Endothelial cell of umbilical vein (primary cell): Measurements from ENCODE around the gene SPATS2L. TPM values are rescaled to one million over a fixed set of nuclear protein-coding genes. Genes with fewer than 3 reads are reported as not detected.

Source experiments
- BruUV-seq: library from RNA; stranded (reverse); fragments of 400-500 nt; replicated peaks from 2 replicates; lab custom pipeline; 2021; lab: Mats Ljungman, UMichigan
- CTCF ChIA-PET: fragments of 300-600, 350-600 bp; sonication (Branson Sonifier 250); formaldehyde crosslinking; loops from one replicate; lab custom pipeline; 2021; ENCODE audit warnings: antibody characterized with exemption, inconsistent platforms; lab: Charles Lee
- POLR2A ChIA-PET: fragments of 300-600, 350-600 bp; sonication (Branson Sonifier 250); formaldehyde crosslinking; loops from one replicate; lab custom pipeline; 2021; ENCODE audit warnings: antibody characterized with exemption, inconsistent platforms; lab: Charles Lee
- DNase-seq: peaks from one replicate; pipeline ENCODE4 v3.0.0-alpha.2; 2011; ENCODE audit warnings: low read depth, low spot score
- FAIRE-seq: peaks from 2 replicates; lab custom pipeline; 2011; peaks lifted over from hg19 to GRCh38; lab: Jason Lieb, UNC
- H2AFZ ChIP-seq: 2 replicates; pipeline ENCODE4 v1.6.0; 2012; ENCODE audit warnings: low read depth, low read length, control low read depth, inconsistent platforms
- H3K27ac ChIP-seq: 2 replicates; pipeline ENCODE4 v1.5.1; 2011; ENCODE audit warnings: low read depth, mild to moderate bottlenecking, control low read depth, low read length, moderate library complexity; ENCODE audit not compliant: insufficient read depth
- H3K27me3 ChIP-seq, 2 experiments: 2 replicates each; pipeline versions ENCODE4 v1.6.0 to v1.6.1; 2011; ENCODE audit warnings: low read length in 2 of 2, mixed read lengths in 1 of 2; ENCODE audit not compliant: control insufficient read depth in 2 of 2, insufficient read depth in 2 of 2
- H3K36me3 ChIP-seq, 2 experiments: 2 replicates in 1 of 2; 3 replicates in 1 of 2; pipeline ENCODE4 v1.5.1; 2011; ENCODE audit warnings: low read length in 2 of 2, mild to moderate bottlenecking in 1 of 2, moderate library complexity in 1 of 2; ENCODE audit not compliant: control insufficient read depth in 2 of 2, insufficient read depth in 2 of 2; ENCODE audit errors: extremely low read depth in 1 of 2
- H3K4me1 ChIP-seq: 3 replicates; pipeline ENCODE4 v1.5.1; 2011; ENCODE audit warnings: mild to moderate bottlenecking, low read length; ENCODE audit not compliant: control insufficient read depth, insufficient read depth; ENCODE audit errors: extremely low read depth
- H3K4me2 ChIP-seq: 2 replicates; pipeline ENCODE4 v1.6.1; 2011; ENCODE audit warnings: low read length, control low read depth, mixed read lengths; ENCODE audit not compliant: insufficient read depth
- H3K4me3 ChIP-seq, 3 experiments: fragments of 200-600 bp in 1 of 3; sonication (generic), shearing (Covaris generic) in 1 of 3; replicated peaks in 1 of 3; 2 replicates each; pipeline ENCODE4 v1.5.1; 2011 to 2016; ENCODE audit warnings: control low read depth in 3 of 3, low read length in 3 of 3, mild to moderate bottlenecking in 2 of 3, inconsistent platforms in 1 of 3, low read depth in 1 of 3, moderate library complexity in 1 of 3; ENCODE audit not compliant: insufficient read depth in 1 of 3
- H3K79me2 ChIP-seq: 2 replicates; pipeline ENCODE4 v1.6.0; 2012; ENCODE audit warnings: low read length, inconsistent platforms; ENCODE audit not compliant: control insufficient read depth, insufficient read depth
- H3K9ac ChIP-seq: replicated peaks from 2 replicates; pipeline ENCODE3; 2011; ENCODE audit warnings: low read length, control low read depth; ENCODE audit not compliant: insufficient read depth; ENCODE audit errors: extremely low read depth
- H3K9me1 ChIP-seq: replicated peaks from 3 replicates; pipeline ENCODE4 v1.6.0; 2011; ENCODE audit warnings: mild to moderate bottlenecking, low read length; ENCODE audit not compliant: control insufficient read depth, insufficient read depth; ENCODE audit errors: extremely low read depth
- H3K9me3 ChIP-seq: replicated peaks from 2 replicates; pipeline ENCODE4 v1.5.1; 2012; ENCODE audit warnings: low read length, inconsistent platforms; ENCODE audit not compliant: control insufficient read depth, insufficient read depth
- H4K20me1 ChIP-seq: replicated peaks from 2 replicates; pipeline ENCODE3; 2011; ENCODE audit warnings: mild to moderate bottlenecking, low read length; ENCODE audit not compliant: control insufficient read depth, insufficient read depth; ENCODE audit errors: extremely low read depth
- EZH2 ChIP-seq: IDR thresholded peaks from 2 replicates; pipeline ENCODE4 v1.6.1; 2012; ENCODE audit warnings: borderline replicate concordance, low read depth, mild to moderate bottlenecking, moderate library complexity, low read length, inconsistent platforms; ENCODE audit not compliant: severe bottlenecking
- FOS ChIP-seq: IDR thresholded peaks from 2 replicates; pipeline ENCODE4 v1.6.1; 2011; ENCODE audit warnings: mild to moderate bottlenecking, low read length, moderate library complexity, borderline replicate concordance; ENCODE audit not compliant: insufficient read depth
- GATA2 ChIP-seq: IDR thresholded peaks from 2 replicates; pipeline ENCODE4 v1.7.0; 2011; ENCODE audit warnings: low read depth, mild to moderate bottlenecking, moderate library complexity, mixed read lengths, low read length; ENCODE audit not compliant: insufficient read length, insufficient read depth
- JUN ChIP-seq: IDR thresholded peaks from 2 replicates; pipeline ENCODE4 v1.6.1; 2011; ENCODE audit warnings: borderline replicate concordance, low read depth; ENCODE audit not compliant: insufficient read length, insufficient read depth
- MYC ChIP-seq: IDR thresholded peaks from one replicate; pipeline ENCODE4 v1.6.1; 2011; ENCODE audit warnings: mild to moderate bottlenecking, low read depth, low read length
- POLR2A ChIP-seq: IDR thresholded peaks from 2 replicates; pipeline ENCODE4 v1.6.1; 2012; ENCODE audit warnings: low read depth, mild to moderate bottlenecking, control low read depth, low read length
- POLR2AphosphoS5 ChIP-seq: IDR thresholded peaks from 2 replicates; pipeline ENCODE4 v1.6.1; 2012; ENCODE audit warnings: low read depth, mild to moderate bottlenecking, control low read depth, low read length, moderate library complexity; ENCODE audit not compliant: insufficient read depth
- dilution Hi-C: fragments of 300-500 bp; cut with MboI; formaldehyde crosslinking; loops from one replicate; pipeline ENCODE4 v1.15.0; 2019; ENCODE audit warnings: low sequenced_read_pairs; ENCODE audit not compliant: extremely low pct_ligation_motif_present
- intact Hi-C: fragments of 100-400 bp; cut with micrococcal nuclease; formaldehyde crosslinking; loops from one replicate; pipeline ENCODE4 v1.10.0; 2022
- polyA plus RNA-seq, 4 experiments: library from polyadenylated mRNA; depleted of rRNA in 3 of 4; stranded (reverse) in 3 of 4; unstranded in 1 of 4; fragments of >200 nt; gene quantifications; 2 replicates each; pipeline versions ENCODE4 v1.2.1 to v1.2.3, GENCODE V29; 2011 to 2012; ENCODE audit warnings: missing spikeins in 1 of 4
- total RNA-seq: library from RNA; stranded (reverse); gene quantifications from 2 replicates; pipeline ENCODE4 v1.2.3, GENCODE V29; 2021
- TF ChIP-seq, protein P1 (sequence below), 2 donors: IDR thresholded peaks; 1 replicate in 1 of 2; 2 replicates in 1 of 2; pipeline ENCODE4 v1.5.1; 2011; ENCODE audit warnings: low read length in 2 of 2, mild to moderate bottlenecking in 2 of 2, moderate library complexity in 2 of 2, control low read depth in 1 of 2, inconsistent platforms in 1 of 2, low read depth in 1 of 2; ENCODE audit not compliant: insufficient read depth in 1 of 2; ENCODE audit errors: extremely low read depth in 1 of 2
- TF ChIP-seq, protein P2 (sequence below): IDR thresholded peaks from 2 replicates; pipeline ENCODE4 v1.6.1; 2011; ENCODE audit not compliant: insufficient read depth, insufficient read length

Gene SPATS2L
- total and polyA plus RNA-seq, 2 donors (not counting 3 experiments of a cell fraction or from before 2014, with no cell fraction given) = 29.1 to 72.9 TPM

DNA sequence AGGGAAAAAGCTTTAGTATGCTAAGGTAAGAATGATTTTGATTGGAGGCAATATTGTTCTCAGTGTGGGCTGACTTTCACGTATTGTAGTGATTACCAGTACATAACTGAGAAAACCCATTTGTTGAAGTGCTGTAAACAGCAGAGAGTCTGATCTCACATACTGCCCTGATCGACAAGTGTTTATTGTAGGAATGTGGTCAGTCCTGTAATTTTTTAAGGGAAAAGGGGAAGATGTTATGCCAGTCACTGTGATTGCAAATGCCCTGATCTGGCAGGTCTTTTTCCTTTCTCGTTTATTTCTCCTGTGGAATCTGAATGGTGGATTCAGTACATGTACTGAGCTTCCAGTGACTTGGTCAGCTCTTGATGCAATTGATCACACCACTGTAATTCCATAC lies 11.5 kb downstream of the SPATS2L start:
- H3K27me3 ChIP-seq = no peaks in the 10 kb centered on the region
- H3K4me3 ChIP-seq = no peak overlapping the region
- no peak for FAIRE-seq
- H3K9me1 ChIP-seq = no peaks in the 10 kb centered on the region
- peaks cover 10% of the 10 kb centered on the region for H3K4me1 ChIP-seq
- POLR2A ChIA-PET = no interaction called here
- H3K9ac ChIP-seq = no peak overlapping the region
- H3K36me3 ChIP-seq = no peaks in the 10 kb centered on the region
- no peak overlapping the region for H3K27ac ChIP-seq
- BruUV-seq = no TSS peak
- H4K20me1 ChIP-seq = peaks cover 4% of the 10 kb centered on the region
- no peaks in the 10 kb centered on the region for H3K9me3 ChIP-seq
- CTCF ChIA-PET = interaction anchor here (1.1 to 1.3 kb wide), 2 partner anchors 15 to 164 kb away, joined by 3 to 4 read pairs; no protein-coding TSS in a partner anchor
- H3K79me2 ChIP-seq = peaks cover 92% of the 10 kb centered on the region
- H3K4me2 ChIP-seq = no peak overlapping the region
- no peak overlapping the region for H2AFZ ChIP-seq
- no peak for DNase-seq
- intact Hi-C loops (no loop called here), dilution Hi-C loops (no loop called here)
- TF ChIP-seq, protein P1, sequence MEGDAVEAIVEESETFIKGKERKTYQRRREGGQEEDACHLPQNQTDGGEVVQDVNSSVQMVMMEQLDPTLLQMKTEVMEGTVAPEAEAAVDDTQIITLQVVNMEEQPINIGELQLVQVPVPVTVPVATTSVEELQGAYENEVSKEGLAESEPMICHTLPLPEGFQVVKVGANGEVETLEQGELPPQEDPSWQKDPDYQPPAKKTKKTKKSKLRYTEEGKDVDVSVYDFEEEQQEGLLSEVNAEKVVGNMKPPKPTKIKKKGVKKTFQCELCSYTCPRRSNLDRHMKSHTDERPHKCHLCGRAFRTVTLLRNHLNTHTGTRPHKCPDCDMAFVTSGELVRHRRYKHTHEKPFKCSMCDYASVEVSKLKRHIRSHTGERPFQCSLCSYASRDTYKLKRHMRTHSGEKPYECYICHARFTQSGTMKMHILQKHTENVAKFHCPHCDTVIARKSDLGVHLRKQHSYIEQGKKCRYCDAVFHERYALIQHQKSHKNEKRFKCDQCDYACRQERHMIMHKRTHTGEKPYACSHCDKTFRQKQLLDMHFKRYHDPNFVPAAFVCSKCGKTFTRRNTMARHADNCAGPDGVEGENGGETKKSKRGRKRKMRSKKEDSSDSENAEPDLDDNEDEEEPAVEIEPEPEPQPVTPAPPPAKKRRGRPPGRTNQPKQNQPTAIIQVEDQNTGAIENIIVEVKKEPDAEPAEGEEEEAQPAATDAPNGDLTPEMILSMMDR (IDR thresholded peaks at IDR 0.05; ENCODE audit: extremely low read depth in 1 of 2, insufficient read depth in 1 of 2, low read depth in 1 of 2, low read length in 2 of 2) = no peak
- TF ChIP-seq EZH2 (no peak), POLR2A (no peak), POLR2AphosphoS5 (no peak), JUN (no peak), FOS (no peak), GATA2 (no peak), MYC (no peak)
- TF ChIP-seq, protein P2, sequence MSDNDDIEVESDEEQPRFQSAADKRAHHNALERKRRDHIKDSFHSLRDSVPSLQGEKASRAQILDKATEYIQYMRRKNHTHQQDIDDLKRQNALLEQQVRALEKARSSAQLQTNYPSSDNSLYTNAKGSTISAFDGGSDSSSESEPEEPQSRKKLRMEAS = no peak
